Psoas muscle (tissue), 8 donors: Measurements from ENCODE around the gene RASA2. TPM values are rescaled to one million over a fixed set of nuclear protein-coding genes. Genes with fewer than 3 reads are reported as not detected.

Experiments
- ATAC-seq, 4 donors: fragments of 200-7000 bp; cut with Tn5 transposase; one replicate each; pipeline ENCODE4 v1.9.1; 2020; ENCODE audit warnings: moderate library complexity in 3 of 4, mild to moderate bottlenecking in 2 of 4
- DNase-seq, 2 donors: peaks; one replicate each; pipeline ENCODE4 v3.0.0-alpha.2; 2020
- H3K27ac ChIP-seq: fragments of 200-600 bp; one replicate; pipeline ENCODE4 v1.8.0; 2022
- H3K27me3 ChIP-seq, 3 donors: fragments of 200-600 bp in 1 of 3; one replicate each; pipeline versions ENCODE4 v1.6.1 to v1.8.0; 2013 to 2022; ENCODE audit warnings: low read length in 2 of 3, mild to moderate bottlenecking in 2 of 3, moderate library complexity in 1 of 3; ENCODE audit not compliant: insufficient read depth in 3 of 3
- H3K36me3 ChIP-seq, 2 donors: fragments of 200-600 bp in 1 of 2; one replicate each; pipeline versions ENCODE4 v1.6.1 to v1.8.0; 2013 to 2022; ENCODE audit warnings: low read depth in 1 of 2, mild to moderate bottlenecking in 1 of 2, moderate library complexity in 1 of 2; ENCODE audit not compliant: insufficient read depth in 1 of 2
- H3K4me1 ChIP-seq: fragments of 200-600 bp; one replicate; pipeline ENCODE4 v1.8.0; 2022
- H3K4me3 ChIP-seq: fragments of 200-600 bp; one replicate; pipeline ENCODE4 v1.8.0; 2022; ENCODE audit warnings: mild to moderate bottlenecking
- H3K9me3 ChIP-seq: fragments of 200-600 bp; one replicate; pipeline ENCODE4 v1.8.0; 2022
- WGBS, 3 donors: extraction: QIAGEN DNeasy Blood & Tissue Kit; methylation state at CpG; one replicate each; pipeline versions ENCODE4 v1.1.6 to v1.1.7; 2013; 5-methylcytosine and 5-hydroxymethylcytosine counted together
- intact Hi-C, 2 donors: fragments of 100-400 bp; cut with DNase I; formaldehyde crosslinking; loops; one replicate each; pipeline versions ENCODE4 v1.11.0 to v1.14.2; 2022
- polyA plus RNA-seq, 3 donors: library from polyadenylated mRNA; stranded (reverse); fragments of 200-250 nt; gene quantifications; one replicate each; pipeline ENCODE4 v1.2.3, GENCODE V29; 2013
- total RNA-seq, 4 donors: library from RNA; stranded (reverse); fragmentation: NEBNext Ultra II Directional in 2 of 4; extraction: Animal tissue kit (Norgen Biotek cat#: 25700) in 2 of 4; gene quantifications; one replicate each; pipeline versions ENCODE4 v1.2.1 to v1.2.4, GENCODE V29; 2021 to 2023
- TF ChIP-seq, protein P1 (sequence below): fragments of 200-600 bp; IDR thresholded peaks from one replicate; pipeline ENCODE4 v1.8.0; 2022; ENCODE audit warnings: antibody characterized with exemption
- donor health status: healthy with polysubstance abuse.
- donor health status: DM: no; HTN: no; CAD: no; lungs with moderate emphysema.
- donor health status: Bipolar disorder and iron deficiency.
- donor health status: healthy.
- donor health status: DM: yes; HTN: yes; CAD: no.
- donor health status: DM: no; HTN: no; CAD: no.
- donor health status: DM: no; HTN: no; CAD: no.
- donor health status: DM: yes; HTN: yes; CAD: no.

The RASA2 gene
- total and polyA plus RNA-seq, 7 donors = 1.3 to 4.0 (median 2.3) TPM

GRCh38 chr3:141447383-141447782, 39.4 kb upstream of the RASA2 start:
- no peak for DNase-seq
- Histone ChIP-seq H3K36me3 (peaks cover 3 to 58% of the 10 kb centered on the region in 2 donors), H3K27me3 (no peaks in the 10 kb centered on the region), H3K27ac (no peak overlapping the region), H3K4me3 (no peak overlapping the region), H3K4me1 (peaks cover 3% of the 10 kb centered on the region), H3K9me3 (no peaks in the 10 kb centered on the region)
- 84 to 87% (median 85%) methylated on average over 6 of the region's 6 CpGs for WGBS, 3 donors
- intact Hi-C loops = no loop called here
- TF ChIP-seq, protein P1, sequence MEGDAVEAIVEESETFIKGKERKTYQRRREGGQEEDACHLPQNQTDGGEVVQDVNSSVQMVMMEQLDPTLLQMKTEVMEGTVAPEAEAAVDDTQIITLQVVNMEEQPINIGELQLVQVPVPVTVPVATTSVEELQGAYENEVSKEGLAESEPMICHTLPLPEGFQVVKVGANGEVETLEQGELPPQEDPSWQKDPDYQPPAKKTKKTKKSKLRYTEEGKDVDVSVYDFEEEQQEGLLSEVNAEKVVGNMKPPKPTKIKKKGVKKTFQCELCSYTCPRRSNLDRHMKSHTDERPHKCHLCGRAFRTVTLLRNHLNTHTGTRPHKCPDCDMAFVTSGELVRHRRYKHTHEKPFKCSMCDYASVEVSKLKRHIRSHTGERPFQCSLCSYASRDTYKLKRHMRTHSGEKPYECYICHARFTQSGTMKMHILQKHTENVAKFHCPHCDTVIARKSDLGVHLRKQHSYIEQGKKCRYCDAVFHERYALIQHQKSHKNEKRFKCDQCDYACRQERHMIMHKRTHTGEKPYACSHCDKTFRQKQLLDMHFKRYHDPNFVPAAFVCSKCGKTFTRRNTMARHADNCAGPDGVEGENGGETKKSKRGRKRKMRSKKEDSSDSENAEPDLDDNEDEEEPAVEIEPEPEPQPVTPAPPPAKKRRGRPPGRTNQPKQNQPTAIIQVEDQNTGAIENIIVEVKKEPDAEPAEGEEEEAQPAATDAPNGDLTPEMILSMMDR = no peak
- no peak for ATAC-seq

DNA sequence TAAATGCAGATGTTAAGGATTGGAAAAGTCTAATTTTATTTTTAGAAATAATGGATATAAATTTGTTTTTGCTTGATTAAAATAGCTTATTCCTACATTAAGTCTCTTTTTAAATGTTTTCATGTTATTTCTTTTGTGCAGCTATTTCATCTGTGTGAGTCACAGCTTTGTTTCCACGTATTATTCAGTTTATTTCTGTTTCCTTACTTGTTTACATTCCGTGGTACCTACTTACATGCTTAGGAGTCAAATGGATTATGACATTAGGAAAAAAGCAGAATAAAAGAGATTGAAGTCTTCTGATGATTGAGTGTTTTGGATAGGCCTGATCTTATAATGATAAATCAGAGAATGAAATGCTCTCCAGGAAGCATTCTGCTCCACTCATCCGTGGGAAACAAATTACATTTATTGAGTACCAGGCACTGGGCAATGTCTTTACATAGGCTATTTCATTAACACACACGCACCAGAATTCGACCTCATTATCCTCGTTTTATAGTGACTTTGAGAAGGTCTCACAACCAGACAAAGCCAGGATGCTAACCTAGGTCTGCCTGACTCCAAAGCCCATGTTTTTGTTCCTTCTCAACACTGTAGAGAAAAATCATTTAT, 38.1 kb upstream of the RASA2 start:
- no peak for ATAC-seq
- no peaks in the 10 kb centered on the region for H3K4me1 ChIP-seq
- intact Hi-C loops = no loop called here
- H3K36me3 ChIP-seq = peaks cover 3 to 44% of the 10 kb centered on the region in 2 donors
- H3K9me3 ChIP-seq = no peaks in the 10 kb centered on the region
- no peaks in the 10 kb centered on the region for H3K27me3 ChIP-seq
- 69 to 76% (median 74%) methylated on average over 6 of the region's 6 CpGs for WGBS, 3 donors
- peak overlapping the region; percentile 4 for H3K27ac ChIP-seq
- no peak for DNase-seq
- TF ChIP-seq, protein P1 = no peak
- H3K4me3 ChIP-seq = no peak overlapping the region

DNA sequence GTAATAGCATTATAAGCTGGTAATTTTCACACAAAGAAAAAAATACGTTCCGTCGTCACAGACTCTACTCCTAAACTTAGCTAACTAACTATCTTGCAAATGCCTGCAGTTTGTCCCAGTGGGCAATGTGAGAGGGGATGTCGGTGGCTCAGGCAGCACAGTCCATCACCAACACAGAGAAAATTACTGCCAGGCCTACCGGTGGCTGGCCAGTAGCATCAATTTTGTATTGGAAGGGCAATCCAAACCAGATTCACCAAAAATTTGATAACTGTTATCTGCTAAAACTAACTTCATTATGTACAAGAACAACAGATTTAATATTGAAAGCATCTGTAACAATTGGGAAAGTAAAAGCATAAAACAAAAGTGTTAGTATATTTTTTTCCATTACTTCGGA, 37.4 kb upstream of the RASA2 start:
- ATAC-seq (no peak), DNase-seq (no peak)
- H3K4me1 ChIP-seq = no peaks in the 10 kb centered on the region
- TF ChIP-seq, protein P1 = no peak
- H3K4me3 ChIP-seq = no peak overlapping the region
- 66 to 73% (median 68%) methylated on average over 6 of the region's 6 CpGs for WGBS, 3 donors
- H3K27ac ChIP-seq = no peak overlapping the region
- intact Hi-C loops = no loop called here
- H3K36me3 ChIP-seq = peaks cover 3 to 37% of the 10 kb centered on the region in 2 donors
- no peaks in the 10 kb centered on the region for H3K9me3 ChIP-seq
- no peaks in the 10 kb centered on the region for H3K27me3 ChIP-seq

GRCh38 chr3:141450727-141451375, 36.0 kb upstream of the RASA2 start:
- Histone ChIP-seq H3K36me3 (peaks cover 0 to 23% of the 10 kb centered on the region in 2 donors), H3K4me3 (no peak overlapping the region), H3K9me3 (no peaks in the 10 kb centered on the region), H3K27me3 (no peaks in the 10 kb centered on the region), H3K4me1 (no peaks in the 10 kb centered on the region), H3K27ac (no peak overlapping the region)
- TF ChIP-seq, protein P1 = no peak
- DNase-seq (no peak), ATAC-seq (peak in 3 of 4 donors; percentile 31 to 49 (median 35))
- WGBS, 3 donors = 67 to 74% (median 70%) methylated on average over 8 of the region's 8 CpGs
- intact Hi-C loops = loop anchor here in 1 of 2 donors (10.0 kb wide), 1 partner anchor 284 kb away; the partner anchor contains the start of gene RNF7
